Activated CD4-positive, alpha-beta T cell treated with anti-CD3 and anti-CD28 coated beads, Interleukin-2, Interleukin-6, amounts not matched to agents 100 ng/mL and 50 ng/mL, durations not matched to agents 16 hours and 8 hours (primary cell): ENCODE results near the gene ZMYND8.
"Not testable (repeated sequence)": the region's sequence is repeated elsewhere in the genome, so short reads cannot be mapped to it uniquely, and the experiment has no call there.

Source experiments
- DNase-seq: peaks from one replicate; pipeline ENCODE4 v3.0.0-alpha.2; 2020

ZMYND8 gene

GRCh38 chr20:47241345-47241781, 115.1 kb downstream of the ZMYND8 start:
- DNase-seq = no peak

GRCh38 chr20:47240096-47240495, 116.4 kb downstream of the ZMYND8 start:
- DNase-seq = not testable (repeated sequence)

- DNase-seq = no peak
Measured at GRCh38 chr20:47239719-47240067, 116.8 kb downstream of the ZMYND8 start.

GRCh38 chr20:47238780-47239718, 117.5 kb downstream of the ZMYND8 start:
- DNase-seq = no peak

- no peak for DNase-seq
Measured at GRCh38 chr20:47237715-47238114, 118.8 kb downstream of the ZMYND8 start.

GRCh38 chr20:47236639-47236900, 119.9 kb downstream of the ZMYND8 start:
- no peak for DNase-seq

GRCh38 chr20:47235853-47236638, 120.5 kb downstream of the ZMYND8 start:
- DNase-seq = no peak

GRCh38 chr20:47235111-47235510, 121.4 kb downstream of the ZMYND8 start:
- no peak for DNase-seq

GRCh38 chr20:47233333-47234188, 122.9 kb downstream of the ZMYND8 start:
- DNase-seq = no peak

GRCh38 chr20:47232518-47232917, 124.0 kb downstream of the ZMYND8 start:
- no peak for DNase-seq

- DNase-seq = no peak
Measured at GRCh38 chr20:47231382-47232039, 125.0 kb downstream of the ZMYND8 start.

- no peak for DNase-seq
Measured at GRCh38 chr20:47230811-47231256, 125.7 kb downstream of the ZMYND8 start.

GRCh38 chr20:47228654-47229053, 127.8 kb downstream of the ZMYND8 start:
- no peak for DNase-seq

- no peak for DNase-seq
Measured at GRCh38 chr20:47227576-47227975, 128.9 kb downstream of the ZMYND8 start.

- no peak for DNase-seq
Measured at GRCh38 chr20:47227119-47227518, 129.4 kb downstream of the ZMYND8 start.

- no peak for DNase-seq
Measured at GRCh38 chr20:47225458-47225857, 131.0 kb downstream of the ZMYND8 start.

GRCh38 chr20:47224857-47225256, 131.6 kb downstream of the ZMYND8 start:
- DNase-seq = no peak

- no peak for DNase-seq
Measured at GRCh38 chr20:47224300-47224791, 132.2 kb downstream of the ZMYND8 start.

- DNase-seq = no peak
Measured at GRCh38 chr20:47223896-47224295, 132.6 kb downstream of the ZMYND8 start.

- DNase-seq = no peak
Measured at GRCh38 chr20:47222468-47223119, 133.9 kb downstream of the ZMYND8 start.

GRCh38 chr20:47221036-47221625, 135.4 kb downstream of the ZMYND8 start:
- DNase-seq = no peak
